HFF-Myc (cell line): Measurements from ENCODE around the gene EP300.

Experiments used
- DNase-seq: peaks from one replicate; pipeline ENCODE4 v3.0.0-alpha.2; 2011; ENCODE audit warnings: low read depth; ENCODE audit errors: extremely low read depth
- H3K4me3 ChIP-seq: replicated peaks from 2 replicates; pipeline ENCODE4 v1.5.1; 2011; ENCODE audit warnings: low read depth, mild to moderate bottlenecking, control low read depth, low read length
- TF ChIP-seq, protein P1 (sequence below): IDR thresholded peaks from 2 replicates; pipeline ENCODE4 v1.5.1; 2012; ENCODE audit warnings: mild to moderate bottlenecking, low read depth, low read length, control low read depth; ENCODE audit errors: missing control alignments

EP300 gene

DNA sequence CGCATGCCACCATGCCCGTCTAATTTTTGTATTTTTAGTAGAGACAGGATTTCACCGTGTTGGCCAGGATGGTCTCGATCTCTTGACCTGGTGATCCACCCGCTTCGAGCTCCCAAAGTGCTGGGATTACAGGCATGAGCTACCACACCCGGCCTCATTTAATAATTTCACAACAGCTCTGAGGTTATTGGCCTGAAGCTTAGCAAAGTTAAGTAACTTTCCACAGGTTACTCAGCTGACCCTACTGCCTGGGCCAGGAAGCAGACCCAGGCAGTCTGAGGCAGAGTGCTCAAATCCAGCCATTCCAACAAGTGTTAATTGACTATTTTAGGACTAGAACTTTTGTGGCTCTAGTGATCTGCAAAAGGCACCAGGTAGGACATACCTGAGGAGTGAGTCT is 60.5 kb downstream of the EP300 start:
- TF ChIP-seq, protein P1, sequence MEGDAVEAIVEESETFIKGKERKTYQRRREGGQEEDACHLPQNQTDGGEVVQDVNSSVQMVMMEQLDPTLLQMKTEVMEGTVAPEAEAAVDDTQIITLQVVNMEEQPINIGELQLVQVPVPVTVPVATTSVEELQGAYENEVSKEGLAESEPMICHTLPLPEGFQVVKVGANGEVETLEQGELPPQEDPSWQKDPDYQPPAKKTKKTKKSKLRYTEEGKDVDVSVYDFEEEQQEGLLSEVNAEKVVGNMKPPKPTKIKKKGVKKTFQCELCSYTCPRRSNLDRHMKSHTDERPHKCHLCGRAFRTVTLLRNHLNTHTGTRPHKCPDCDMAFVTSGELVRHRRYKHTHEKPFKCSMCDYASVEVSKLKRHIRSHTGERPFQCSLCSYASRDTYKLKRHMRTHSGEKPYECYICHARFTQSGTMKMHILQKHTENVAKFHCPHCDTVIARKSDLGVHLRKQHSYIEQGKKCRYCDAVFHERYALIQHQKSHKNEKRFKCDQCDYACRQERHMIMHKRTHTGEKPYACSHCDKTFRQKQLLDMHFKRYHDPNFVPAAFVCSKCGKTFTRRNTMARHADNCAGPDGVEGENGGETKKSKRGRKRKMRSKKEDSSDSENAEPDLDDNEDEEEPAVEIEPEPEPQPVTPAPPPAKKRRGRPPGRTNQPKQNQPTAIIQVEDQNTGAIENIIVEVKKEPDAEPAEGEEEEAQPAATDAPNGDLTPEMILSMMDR = no peak
- DNase-seq = no peak
- no peak overlapping the region for H3K4me3 ChIP-seq

DNA sequence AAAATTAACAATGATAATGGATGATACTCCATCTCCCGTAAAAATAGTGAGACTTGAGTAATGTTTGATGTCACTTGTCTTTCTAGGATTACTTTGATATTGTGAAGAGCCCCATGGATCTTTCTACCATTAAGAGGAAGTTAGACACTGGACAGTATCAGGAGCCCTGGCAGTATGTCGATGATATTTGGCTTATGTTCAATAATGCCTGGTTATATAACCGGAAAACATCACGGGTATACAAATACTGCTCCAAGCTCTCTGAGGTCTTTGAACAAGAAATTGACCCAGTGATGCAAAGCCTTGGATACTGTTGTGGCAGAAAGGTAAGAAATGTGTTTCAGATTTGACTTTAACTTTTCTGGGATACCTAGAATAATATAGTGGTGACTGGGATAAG is 64.7 kb downstream of the EP300 start:
- no peak overlapping the region for H3K4me3 ChIP-seq
- DNase-seq = no peak
- TF ChIP-seq, protein P1 = no peak

DNA sequence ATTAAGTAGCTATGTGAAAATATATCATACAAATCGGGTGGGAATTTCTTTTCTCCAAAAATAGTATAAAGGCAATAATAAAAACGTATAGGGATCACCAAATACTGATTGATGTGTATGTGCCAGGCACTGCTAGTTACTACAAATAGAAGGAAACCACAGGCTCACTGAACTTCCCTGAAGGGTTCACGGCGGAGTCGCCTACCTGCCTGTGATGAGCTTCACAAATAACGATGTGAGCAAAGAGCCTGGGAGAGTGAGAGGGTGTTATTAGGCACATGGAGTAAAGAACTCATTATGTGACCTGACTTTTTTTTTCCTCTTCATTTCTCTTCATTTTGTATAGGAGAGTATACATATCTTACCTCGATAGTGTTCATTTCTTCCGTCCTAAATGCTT is 76.8 kb downstream of the EP300 start:
- TF ChIP-seq, protein P1 = no peak
- H3K4me3 ChIP-seq = no peak overlapping the region
- no peak for DNase-seq

DNA sequence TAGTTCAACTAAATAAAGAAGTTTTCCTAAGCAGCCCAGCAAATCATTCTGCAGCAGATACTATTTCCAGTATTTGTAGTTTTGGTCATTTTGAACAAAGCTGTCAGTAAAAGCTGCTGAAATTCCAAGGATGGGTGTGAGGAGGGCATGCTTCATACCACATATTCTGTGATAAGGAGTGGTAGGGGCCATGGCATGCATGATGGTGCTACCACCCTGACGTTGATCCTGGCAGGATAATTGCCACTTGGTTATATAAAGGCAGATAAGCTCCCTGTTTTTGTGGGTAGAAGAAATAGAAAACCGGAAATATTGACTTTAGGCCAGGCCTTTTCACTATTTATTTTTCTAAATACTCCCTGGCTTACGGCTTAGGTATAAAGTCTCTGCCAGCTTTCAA is 79.6 kb downstream of the EP300 start:
- H3K4me3 ChIP-seq = no peak overlapping the region
- TF ChIP-seq, protein P1 = no peak
- DNase-seq = no peak

DNA sequence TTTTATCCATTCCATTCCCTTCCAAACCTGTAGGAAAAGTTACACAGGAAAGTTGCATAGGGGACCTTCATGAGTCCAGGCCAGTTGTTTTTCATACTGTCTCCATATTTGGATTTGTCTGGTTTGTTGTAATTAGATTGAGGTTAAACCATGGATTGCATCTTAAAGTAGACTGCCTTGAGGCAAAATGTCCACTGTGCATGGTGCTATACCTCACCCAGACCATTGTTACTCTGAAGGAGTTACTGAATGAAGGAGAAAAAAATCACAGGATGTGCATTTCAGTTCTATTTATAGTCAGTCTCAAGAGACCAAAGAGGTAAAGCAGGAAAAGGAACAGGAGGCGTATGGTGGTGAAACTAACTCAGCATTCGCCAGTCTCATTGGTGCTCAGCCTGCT is 83.2 kb downstream of the EP300 start:
- no peak overlapping the region for H3K4me3 ChIP-seq
- TF ChIP-seq, protein P1 = no peak
- no peak for DNase-seq

DNA sequence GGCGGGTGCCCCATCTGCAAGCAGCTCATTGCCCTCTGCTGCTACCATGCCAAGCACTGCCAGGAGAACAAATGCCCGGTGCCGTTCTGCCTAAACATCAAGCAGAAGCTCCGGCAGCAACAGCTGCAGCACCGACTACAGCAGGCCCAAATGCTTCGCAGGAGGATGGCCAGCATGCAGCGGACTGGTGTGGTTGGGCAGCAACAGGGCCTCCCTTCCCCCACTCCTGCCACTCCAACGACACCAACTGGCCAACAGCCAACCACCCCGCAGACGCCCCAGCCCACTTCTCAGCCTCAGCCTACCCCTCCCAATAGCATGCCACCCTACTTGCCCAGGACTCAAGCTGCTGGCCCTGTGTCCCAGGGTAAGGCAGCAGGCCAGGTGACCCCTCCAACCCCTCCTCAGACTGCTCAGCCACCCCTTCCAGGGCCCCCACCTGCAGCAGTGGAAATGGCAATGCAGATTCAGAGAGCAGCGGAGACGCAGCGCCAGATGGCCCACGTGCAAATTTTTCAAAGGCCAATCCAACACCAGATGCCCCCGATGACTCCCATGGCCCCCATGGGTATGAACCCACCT is 84.7 kb downstream of the EP300 start:
- DNase-seq = no peak
- no peak overlapping the region for H3K4me3 ChIP-seq
- TF ChIP-seq, protein P1 = no peak
